ENCODE measurements around the gene ATP11A.

The ATP11A gene

DNA sequence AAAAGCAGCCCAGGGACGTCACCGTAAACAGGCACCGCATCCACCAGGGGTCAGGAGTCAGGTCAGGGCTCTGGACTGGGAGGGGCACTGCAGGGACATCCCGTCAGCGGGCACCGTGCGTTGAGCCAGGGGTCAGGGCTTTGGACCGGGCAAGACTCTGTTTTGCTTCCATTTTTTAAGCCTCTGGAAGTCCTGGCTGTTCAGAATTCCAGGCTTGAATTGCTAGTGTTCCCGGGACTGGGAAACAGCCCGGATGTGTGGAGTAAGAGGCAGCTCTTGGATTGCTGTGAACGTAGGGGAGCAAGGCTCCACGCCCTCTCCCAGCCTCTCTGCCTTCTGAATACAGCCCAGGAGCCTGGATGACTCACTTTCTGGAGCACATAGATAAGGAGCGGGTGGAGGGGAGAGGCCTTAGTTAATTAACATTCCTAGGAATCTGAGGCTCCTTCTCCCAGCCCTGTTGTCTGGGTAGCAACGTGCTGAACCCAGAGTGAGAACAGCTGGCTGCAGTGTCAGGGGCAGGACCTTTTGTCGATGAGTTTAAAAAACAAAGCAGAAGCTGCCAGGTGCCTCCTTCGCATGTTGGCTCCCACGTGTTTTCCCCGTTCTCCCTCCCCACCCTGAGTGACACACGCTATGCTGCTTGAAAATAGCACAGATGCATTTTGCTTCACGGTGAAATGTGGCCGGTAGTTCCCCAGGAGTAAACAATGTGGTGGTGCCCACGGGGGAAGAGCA, 21.9 kb downstream of the ATP11A start:
- DNase-seq = peak; percentile 99

DNA sequence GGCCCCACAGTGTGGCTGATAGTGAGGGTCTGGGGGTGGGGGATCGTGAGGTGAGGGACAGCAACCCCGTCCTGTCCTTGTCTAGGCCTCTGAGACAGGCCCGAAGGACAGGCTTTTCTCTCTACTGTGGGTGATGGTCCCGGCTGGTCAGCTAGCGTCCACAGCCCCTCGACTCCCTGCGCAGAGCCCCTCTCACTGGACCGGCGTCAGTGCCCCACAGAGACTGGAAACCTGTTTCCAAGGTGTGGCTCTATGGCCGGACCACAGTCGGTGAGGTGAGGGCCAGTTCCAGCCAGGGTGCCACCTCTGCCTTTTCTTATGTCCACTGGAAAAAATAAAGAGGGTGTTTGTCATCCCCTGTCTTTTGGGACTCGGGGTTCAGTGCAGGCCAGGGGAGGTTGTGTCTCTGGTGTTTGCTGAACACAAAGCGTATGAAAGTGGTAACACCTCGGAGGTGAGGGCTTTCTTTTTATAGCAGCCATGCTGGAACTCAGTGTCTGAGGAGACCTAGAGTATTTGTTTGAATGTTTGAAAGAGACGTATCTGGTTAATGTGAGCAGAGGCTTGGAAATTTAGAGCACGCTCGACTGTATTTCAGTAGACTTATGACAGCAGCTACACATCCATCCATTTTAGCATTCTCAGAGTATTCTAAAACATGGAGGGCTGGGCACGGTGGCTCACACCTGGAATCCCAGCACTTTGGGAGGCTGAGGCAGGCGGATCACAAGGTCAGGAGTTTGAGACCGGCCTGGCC, 22.8 kb downstream of the ATP11A start:
- DNase-seq = no peak

DNA sequence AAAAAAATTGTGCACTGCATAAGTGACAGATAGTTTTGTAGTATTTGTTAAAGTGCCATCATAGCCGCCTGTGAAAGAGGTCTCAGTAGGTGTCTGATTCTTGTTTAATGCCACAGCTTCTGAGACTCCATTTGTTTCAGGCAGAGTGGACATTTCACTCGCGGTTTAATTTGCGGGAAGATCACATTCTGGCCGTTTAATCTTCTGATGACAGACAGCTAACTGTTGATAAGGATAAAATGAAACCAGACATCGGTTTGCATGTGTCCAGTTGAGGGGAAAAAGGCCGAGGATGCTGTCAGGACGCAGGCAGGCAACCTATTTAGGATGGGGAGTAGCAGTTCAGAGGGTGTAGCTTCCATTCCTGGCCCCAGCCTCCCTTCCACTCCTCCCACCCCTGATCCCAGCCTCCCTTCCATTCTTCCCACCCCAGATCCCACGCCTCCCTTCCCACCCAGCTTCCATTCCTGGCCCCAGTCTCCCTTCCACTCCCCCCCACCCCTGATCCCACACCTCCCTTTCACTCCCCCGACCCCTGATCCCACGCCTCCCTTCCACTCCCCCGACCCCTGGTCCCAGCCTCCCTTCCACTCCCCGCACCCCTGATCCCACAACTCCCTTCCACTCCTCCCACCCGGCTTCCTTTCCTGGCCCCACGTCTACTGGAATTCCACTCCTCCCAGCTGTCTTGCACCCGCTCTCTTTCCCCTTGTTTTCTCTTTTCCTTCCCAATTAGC, 23.8 kb downstream of the ATP11A start:
- DNase-seq = peak; percentile 50

DNA sequence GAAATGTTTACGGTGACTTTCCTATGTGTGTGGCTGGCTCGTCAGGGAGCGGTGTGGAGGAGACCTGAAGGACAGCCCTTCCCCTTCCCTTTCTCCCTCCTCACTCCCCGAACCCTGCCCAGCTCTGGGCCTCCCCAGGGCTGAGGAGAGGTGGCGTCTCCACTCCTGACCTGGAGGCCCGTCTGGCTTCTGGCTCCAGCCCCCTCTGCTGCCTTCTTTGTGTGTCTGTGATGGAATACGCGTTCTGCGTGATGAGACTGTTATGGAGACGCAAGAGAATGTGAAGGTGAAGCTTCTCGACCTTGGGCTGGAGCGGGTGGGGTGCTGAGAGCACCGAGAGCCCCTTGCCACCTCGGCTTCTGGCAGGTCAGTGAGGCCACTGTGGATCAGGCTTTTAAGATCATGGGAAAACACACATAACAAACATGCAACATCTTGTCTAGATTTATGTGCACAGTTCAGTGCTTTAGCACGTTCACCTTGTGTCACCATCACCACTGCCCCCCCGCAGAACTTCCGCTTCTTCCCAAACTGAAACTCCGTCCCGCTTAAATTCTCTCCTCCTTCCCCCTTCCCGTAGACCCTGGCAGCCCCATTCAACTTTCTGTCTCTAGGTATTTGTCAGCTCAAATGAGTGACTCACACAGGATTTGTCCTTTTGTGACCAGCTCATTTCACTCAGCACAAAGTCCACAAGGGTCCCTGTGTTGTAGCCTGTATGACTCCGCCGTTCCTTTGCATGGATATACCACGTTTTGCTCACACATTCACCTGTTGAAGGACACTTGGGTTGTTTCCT, 24.7 kb downstream of the ATP11A start:
- DNase-seq = peak; percentile 46

DNA sequence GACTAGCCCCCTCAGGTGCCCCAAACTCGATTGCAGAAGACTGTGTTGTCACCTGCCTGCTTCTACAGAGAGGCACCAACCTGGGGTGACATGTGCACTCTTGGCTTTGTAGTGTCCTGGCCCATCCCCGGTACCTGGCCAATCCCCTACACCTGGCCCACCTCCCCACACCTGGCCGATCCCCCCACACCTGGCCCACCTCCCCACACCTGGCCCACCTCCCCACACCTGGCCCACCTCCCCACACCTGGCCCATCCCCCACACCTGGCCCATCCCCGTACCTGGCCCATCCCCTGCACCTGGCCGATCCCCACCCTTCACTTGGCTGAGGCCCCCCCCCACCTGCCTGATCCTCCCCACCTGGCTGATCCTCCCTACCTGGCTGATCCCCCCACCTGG, 25.4 kb downstream of the ATP11A start:
- no peak for DNase-seq

DNA sequence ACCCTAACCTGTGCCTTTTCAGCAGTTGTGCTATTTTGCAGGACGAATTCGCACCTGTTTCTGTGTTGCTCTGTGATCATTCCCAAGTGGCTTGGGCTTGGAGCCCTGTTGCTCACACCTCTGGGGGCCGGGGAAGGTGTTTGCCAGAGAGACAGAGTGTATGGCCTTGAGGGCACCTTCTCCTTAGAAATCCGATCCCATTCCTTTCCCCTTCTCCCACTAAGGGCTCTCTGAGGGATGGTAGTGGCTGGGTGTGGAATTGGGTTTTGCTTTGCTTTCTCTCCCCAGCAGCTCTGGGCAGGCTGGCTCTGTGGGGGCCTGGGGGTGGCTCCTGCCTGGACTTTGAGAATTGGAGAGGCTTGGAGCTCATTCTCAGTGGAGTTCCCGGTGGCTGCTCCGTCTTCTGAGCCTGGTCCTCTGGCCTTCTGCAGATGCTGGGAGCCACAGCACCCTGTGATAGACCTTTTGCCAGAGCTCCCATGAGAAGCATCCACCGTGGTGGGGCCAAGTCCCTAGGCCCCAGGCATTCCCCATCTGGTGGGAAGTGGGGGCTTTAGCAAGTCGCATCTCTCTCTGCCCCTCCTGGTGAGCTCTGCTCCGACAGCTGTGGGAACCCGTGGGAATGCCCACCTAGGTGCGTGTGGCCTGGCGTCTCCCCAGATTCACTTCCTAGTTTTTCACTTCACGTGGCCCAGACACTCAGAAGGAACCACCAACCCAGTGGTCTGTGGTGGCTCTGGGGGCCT, 26.1 kb downstream of the ATP11A start:
- no peak for DNase-seq

DNA sequence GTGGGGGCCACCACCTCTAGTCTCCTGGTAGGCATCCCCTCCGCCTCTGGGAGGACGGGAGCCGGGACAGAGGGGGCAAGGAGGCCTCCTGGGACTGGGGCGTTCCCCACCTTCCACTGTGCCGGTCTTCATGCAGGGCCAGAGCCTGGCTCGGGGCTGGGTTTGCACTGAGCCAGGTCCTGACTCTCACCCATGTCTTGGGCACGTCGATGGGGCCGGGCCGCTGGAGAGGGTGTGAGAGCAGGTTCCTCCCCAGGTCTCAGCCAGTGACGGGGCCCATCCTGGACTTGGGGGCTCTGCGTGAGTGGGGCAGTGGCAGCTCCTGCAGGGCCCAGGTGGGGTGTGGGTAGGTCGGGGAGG, 26.6 kb downstream of the ATP11A start:
- no peak for DNase-seq

DNA sequence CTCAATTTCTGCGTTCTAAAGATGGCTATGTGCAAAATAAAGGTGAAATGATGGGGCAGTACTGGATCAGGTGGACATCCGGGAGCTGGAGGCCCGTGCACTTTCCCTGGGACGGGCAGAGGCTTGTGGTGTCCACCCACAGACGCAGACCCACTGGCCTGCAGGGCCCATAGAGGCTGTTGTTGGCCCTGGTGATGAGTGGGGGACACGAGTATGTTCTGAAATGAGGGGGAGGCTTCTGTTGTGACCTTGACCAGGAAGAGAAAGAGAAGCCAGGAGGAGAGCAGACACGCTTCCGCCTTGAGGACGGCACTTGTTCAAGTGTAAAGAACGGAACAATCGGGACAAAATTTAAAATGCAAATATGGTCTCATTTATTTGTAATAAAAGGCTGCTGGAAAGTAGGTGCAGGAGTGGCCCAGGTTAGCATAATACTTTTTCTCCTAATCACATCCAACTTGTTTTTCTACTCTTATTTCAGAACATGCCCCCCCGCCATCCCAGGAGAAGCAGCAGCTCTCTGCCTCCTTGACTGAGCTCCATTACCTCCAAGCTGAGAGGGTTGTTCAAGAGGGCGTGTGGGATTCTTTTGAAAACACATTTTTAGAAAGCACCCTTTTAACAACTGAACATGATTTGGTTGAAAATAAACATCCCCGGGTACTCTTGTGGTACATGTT, 27.1 kb downstream of the ATP11A start:
- DNase-seq = no peak

DNA sequence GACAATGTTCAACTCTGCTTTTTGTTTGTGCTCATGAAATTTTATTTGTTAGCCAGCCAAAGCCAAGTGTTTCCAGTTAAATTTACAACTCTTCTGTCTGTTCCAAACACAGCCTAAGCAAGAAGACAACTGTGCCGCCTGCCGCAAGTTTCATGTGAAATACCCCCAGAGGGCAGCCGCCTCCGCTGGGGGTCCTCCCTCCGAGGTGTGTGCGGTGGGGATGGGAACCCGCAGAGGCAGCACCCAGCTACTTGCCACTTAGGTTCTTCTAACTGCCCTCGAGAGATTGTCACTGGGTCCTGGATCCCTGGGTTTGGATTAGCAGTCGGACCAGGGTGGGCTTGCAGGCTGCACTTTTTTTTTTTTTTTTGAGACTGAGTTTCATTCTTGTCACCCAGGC, 28.5 kb downstream of the ATP11A start:
- DNase-seq = peak; percentile 41

DNA sequence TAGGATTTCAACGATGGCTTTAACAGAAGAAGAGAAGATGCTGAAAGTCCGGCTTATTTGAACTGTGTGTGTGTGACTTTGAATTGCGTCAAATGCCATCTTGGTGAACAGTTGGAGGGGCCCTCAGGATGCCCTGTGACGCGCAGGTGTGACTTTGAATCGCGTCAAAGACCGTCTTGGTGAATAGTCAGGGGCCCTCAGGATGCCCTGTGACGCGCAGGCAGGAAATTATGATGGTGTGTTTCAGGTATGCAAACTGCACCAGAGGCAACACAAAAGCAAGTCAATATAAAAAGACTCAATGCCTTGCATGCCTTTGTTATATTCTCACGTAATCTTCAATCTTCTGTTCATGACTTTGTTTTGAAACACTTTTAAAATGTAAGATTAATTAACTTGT, 29.2 kb downstream of the ATP11A start:
- peak; percentile 56 for DNase-seq

DNA sequence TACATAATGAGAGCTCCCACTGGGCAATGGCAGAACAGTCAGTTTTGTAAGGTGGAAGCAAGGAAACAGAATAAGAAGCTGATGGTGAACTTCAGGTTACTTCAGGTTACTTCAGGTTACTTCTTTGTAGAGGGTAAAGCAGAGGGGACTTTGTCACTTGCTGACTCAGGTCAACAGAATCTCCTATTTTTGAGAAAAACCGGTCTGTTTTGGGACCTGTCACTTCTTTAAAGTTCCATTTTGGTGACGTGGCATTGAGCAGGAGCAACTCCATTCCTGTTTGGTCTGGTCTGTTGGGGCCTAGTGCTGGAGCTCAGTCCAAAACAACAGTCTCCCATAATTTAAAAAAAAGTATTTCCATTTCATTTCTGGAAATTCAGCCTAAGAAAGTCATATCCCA, 29.7 kb downstream of the ATP11A start:
- peak; percentile 45 for DNase-seq

DNA sequence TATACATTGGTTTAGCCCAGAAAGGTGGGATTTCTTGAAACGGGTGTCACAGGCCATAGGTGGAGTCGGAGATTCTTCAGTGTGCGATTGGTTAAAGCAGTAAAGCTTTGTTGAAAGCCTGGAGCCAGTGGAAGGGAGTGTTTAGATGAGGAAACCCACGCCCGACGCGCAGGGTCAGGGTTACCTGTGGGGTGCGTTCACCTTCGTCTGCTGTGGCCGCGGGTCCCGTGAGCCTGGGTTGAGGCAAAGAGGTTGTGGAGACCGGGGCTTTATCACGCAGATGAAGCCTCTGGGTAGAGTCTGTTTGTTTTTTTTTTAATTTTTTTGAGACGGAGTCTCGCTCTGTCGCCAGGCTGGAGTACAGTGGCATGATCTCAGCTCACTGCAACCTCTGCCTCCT, 30.4 kb downstream of the ATP11A start:
- DNase-seq = peak; percentile 33

DNA sequence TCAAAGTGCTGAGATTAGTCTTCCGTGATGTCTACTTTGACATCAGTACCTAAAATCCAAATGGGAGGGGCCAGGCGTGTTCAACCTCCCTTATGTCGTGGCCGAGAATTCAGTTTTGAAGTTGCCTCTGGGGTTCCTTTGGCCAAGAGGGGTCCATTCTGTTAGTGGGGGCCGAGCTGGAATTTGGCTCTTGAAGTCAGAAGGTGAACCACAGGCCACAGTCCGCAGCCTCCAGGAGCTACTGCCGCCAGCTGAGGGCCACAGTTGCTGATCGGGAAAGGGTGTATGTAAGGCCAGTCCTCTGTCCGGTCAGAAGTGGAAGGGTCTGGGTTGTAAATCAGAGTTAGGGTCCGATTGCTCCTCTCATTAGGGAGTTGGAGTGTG, 31.0 kb downstream of the ATP11A start:
- DNase-seq = no peak

DNA sequence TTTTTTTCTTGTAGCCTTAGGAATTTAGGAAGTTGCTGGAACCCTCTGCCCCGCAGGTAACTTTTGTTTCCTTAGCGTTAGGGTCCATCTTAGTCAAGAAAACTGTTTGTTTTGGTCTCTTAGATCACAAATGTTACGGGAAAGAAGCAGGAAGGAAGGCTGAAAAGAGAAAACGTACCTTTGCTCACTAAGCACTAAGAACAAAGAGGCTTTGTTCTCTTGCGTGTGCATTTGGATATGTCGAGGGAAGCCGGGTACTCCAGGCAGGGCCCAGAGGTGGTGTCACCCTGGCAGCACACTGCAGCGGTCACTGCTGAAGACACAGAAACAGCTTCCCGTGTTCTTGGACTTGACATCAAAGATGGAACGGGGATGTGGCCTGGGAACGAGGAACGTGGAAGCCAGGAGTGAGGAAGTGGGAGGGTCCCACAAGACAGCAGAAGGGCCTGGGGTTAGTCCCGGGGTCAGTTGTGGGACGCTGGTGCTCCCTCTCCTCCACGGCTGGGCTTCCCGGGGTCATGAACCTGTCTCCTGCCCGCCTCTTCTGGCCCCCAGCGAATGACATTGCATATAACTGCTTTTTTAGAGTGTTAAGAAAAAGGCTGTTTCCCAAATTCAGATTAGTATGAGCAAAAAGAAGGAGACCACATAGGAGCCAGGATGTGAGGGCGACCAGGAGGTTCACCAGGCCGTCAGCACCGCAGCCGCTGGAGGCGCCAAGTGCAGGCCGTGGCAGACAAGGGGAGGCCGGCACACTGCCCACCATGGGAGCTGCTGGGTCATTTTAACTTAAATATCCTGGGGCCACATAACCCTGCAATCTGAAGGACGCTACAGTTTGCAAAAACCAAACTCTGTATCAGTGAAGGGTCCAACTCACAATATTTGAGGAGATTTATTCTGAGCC, 31.6 kb downstream of the ATP11A start:
- DNase-seq = peak; percentile 46

DNA sequence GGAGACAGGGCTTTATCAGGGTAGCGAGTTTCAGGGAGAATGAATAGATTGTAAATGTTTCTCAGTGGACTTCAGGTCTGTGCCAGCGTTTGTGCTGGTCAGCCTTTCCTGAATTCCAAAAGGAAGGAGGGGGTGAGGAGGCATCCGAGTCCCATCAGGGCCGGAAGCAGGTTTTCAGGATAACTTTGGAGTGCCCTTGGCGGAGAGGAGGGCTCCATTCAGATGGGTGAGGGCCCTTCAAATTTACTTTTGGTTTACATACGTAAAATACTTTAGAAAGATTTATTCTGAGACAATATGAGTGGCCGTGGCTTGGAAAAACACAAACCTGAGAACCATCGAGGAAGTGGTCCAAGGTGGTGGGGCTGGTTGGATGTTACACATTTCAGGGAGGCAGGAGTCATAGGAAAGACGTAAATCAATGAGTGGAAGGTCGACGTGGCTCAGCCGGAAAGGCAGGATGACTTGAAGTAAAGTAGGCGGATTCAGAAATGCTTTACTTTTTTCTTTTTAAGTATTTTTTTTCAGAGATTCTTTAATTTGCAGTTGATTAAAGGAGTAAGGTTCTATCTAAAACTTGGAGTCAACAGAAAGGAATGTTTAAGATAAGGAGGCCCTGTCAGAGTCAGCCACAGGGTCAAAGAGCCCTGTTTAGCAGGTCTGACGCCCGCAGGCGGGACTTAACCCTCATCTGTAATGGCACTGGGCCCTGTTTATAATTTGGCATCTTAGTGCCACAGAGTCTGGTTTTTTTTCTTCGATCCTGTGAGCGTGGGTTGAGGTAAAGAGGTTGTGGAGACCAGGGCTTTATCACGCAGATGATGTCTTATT, 32.8 kb downstream of the ATP11A start:
- DNase-seq = peak; percentile 92

DNA sequence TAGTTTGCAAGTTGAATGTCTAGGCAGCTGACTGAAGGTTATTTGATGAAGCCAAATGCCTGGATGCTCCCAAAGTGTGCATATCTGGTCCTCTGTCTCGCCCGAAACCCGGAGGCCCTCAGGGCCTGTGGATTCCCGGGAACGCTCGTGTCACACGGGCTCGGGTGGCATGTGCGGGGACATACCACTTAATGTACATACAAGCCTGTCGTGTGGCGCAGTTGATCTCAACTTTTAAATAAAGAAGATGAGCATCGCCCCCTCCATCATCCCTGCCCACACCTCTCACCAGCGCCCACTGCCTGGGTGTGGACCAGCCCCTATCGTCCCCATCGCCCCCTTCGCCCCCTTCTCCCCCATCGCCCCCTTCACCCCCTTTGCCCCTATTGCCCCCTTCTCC, 33.9 kb downstream of the ATP11A start:
- peak; percentile 44 for DNase-seq

DNA sequence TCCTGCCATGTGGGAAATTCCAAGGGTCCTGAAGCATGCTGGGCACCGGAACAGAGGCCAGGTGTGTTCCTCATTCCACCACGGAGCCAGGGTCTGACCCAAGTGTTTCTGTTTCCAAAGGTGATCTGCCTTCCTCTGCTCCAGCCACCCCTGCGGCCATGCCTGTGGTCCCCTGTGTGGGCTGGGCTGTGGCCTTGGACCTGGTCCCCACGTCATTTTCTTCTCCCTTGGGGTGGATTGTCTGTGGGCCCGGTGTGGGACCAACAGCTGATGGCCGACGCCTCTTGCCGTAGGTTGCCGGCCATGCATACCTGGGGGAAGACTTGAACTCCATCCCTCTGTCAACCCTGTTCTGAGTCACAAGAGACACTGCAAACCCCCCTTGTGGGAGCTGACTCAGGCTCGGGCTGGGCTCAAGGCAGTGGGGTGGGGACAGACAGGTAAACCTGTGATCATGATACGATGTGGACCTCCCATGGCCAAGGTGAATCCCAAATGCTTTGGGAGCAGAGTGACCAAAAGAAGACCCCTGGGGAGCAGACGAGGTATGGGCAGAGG, 35.0 kb downstream of the ATP11A start:
- peak; percentile 36 for DNase-seq

DNA sequence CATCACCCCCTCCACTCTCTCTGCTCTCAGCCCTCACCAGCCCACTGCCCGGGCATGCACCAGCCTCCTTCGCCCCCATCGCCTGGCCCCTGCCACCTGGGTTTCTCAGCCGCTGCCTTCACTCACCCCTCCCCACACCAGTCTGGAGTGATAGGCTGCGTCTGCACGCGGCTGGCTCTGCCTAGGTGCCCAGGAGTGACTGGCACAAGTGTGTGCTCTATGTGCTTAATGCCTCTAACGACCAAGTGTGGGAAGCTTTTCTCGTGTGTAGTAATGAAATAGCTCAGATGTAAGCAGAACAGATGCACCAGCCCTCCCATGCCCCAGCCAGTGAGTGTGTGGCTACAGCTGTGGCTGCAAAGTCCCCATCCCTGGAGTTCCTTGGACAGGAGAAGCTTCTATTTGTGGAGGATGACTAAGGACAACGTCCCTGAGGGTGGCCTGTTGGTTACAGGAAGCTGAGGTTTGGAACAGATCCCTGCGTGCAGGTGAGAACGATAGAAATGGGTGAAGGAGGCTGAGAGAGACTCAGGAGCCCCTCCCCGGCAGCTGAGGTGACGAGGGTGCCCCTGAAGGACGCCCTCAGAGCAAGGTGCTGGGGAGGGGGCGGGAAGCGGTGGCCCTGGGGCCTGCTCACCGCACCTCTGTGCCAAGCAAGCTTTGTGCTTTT, 35.6 kb downstream of the ATP11A start:
- DNase-seq = peak; percentile 64

Measured in islet precursor cell (in vitro differentiated cells).